Fibroblast of lung (primary cell): ENCODE measurements around the gene MAK. TPM values are rescaled to one million over a fixed set of nuclear protein-coding genes. Genes with fewer than 3 reads are reported as not detected.
"Not testable (repeated sequence)": the region's sequence is repeated elsewhere in the genome, so short reads cannot be mapped to it uniquely, and the experiment has no call there.

Source experiments
- DNase-seq, 2 donors: peaks; one replicate each; pipeline versions ENCODE4 v3.0.0 to v3.0.0-alpha.2; 2010; ENCODE audit warnings: low read depth in 2 of 2
- H2AFZ ChIP-seq: 2 replicates; pipeline ENCODE4 v1.5.1; 2012; ENCODE audit warnings: low read length, control low read depth, inconsistent platforms
- H3K27ac ChIP-seq: 2 replicates; pipeline ENCODE4 v1.5.1; 2011; ENCODE audit warnings: low read length, control low read depth; ENCODE audit not compliant: insufficient read depth
- H3K27me3 ChIP-seq: 2 replicates; pipeline ENCODE4 v1.5.1; 2011; ENCODE audit warnings: mild to moderate bottlenecking, low read length; ENCODE audit not compliant: control insufficient read depth, insufficient read depth
- H3K36me3 ChIP-seq: 2 replicates; pipeline ENCODE4 v1.5.1; 2011; ENCODE audit warnings: low read length; ENCODE audit not compliant: control insufficient read depth, insufficient read depth
- H3K4me1 ChIP-seq: 2 replicates; pipeline ENCODE4 v1.5.1; 2011; ENCODE audit warnings: low read length; ENCODE audit not compliant: control insufficient read depth, insufficient read depth; ENCODE audit errors: extremely low read depth
- H3K4me2 ChIP-seq: 2 replicates; pipeline ENCODE4 v1.5.1; 2011; ENCODE audit warnings: low read length, control low read depth; ENCODE audit not compliant: insufficient read depth; ENCODE audit errors: extremely low read depth
- H3K4me3 ChIP-seq, 4 experiments: fragments of 200-600 bp in 1 of 4; sonication (generic) in 1 of 4; replicated peaks in 1 of 4; 2 replicates each; pipeline ENCODE4 v1.5.1; 2011 to 2016; ENCODE audit warnings: low read length in 4 of 4, low read depth in 3 of 4, mild to moderate bottlenecking in 3 of 4, control low read depth in 2 of 4, inconsistent platforms in 1 of 4, mixed read lengths in 1 of 4; ENCODE audit not compliant: insufficient read depth in 1 of 4; ENCODE audit errors: control extremely low read depth in 1 of 4
- H3K79me2 ChIP-seq: 2 replicates; pipeline ENCODE4 v1.5.1; 2012; ENCODE audit warnings: mild to moderate bottlenecking, low read length, inconsistent platforms; ENCODE audit not compliant: control insufficient read depth, insufficient read depth
- H3K9ac ChIP-seq: 2 replicates; pipeline ENCODE4 v1.5.1; 2011; ENCODE audit warnings: mild to moderate bottlenecking, low read length, control low read depth; ENCODE audit not compliant: insufficient read depth
- H3K9me3 ChIP-seq: 2 replicates; pipeline ENCODE4 v1.5.1; 2012; ENCODE audit warnings: low read depth, low read length; ENCODE audit not compliant: control insufficient read depth, insufficient read depth
- H4K20me1 ChIP-seq: 2 replicates; pipeline ENCODE4 v1.5.1; 2011; ENCODE audit warnings: low read length; ENCODE audit not compliant: control insufficient read depth, insufficient read depth; ENCODE audit errors: extremely low read depth
- CTCF ChIP-seq, 2 donors: IDR thresholded peaks in 1 of 2; conservative IDR thresholded peaks in 1 of 2; 1 replicate in 1 of 2; 2 replicates in 1 of 2; pipeline ENCODE4 v1.5.1; 2011 to 2012; ENCODE audit warnings: low read length in 2 of 2, control low read depth in 1 of 2, inconsistent platforms in 1 of 2, low read depth in 1 of 2, mild to moderate bottlenecking in 1 of 2
- EZH2 ChIP-seq: IDR thresholded peaks from 2 replicates; pipeline ENCODE4 v1.5.1; 2012; ENCODE audit warnings: low read length, control low read depth, mild to moderate bottlenecking; ENCODE audit errors: missing control alignments
- polyA plus RNA-seq, 2 donors: library from polyadenylated mRNA; depleted of rRNA in 1 of 2; stranded (reverse) in 1 of 2; unstranded in 1 of 2; fragments of >200 nt; gene quantifications; 2 replicates each; pipeline ENCODE4 v1.2.1, GENCODE V29; 2011 to 2012; ENCODE audit warnings: missing spikeins in 1 of 2
- total RNA-seq: library from RNA; depleted of rRNA; stranded (reverse); fragments of >200 nt; gene quantifications from 2 replicates; pipeline ENCODE4 v1.2.1, GENCODE V29; 2014

MAK gene
- total and polyA plus RNA-seq, 2 donors (not counting 1 experiment from before 2014, with no cell fraction given): 0.01 TPM; not detected in 1

GRCh38 chr6:10745116-10745515 is 93.2 kb downstream of the MAK start:
- TF ChIP-seq CTCF (conservative IDR thresholded peaks at IDR 0.05 in 1 of 2, IDR thresholded peaks at IDR 0.05 in 1 of 2; ENCODE audit: low read depth in 1 of 2, low read length in 2 of 2) (no peak), EZH2 (no peak)
- Histone ChIP-seq H3K4me3 (no peak overlapping the region), H3K36me3 (no peaks in the 10 kb centered on the region), H3K79me2 (peaks cover 20% of the 10 kb centered on the region), H3K4me2 (no peak overlapping the region), H4K20me1 (no peaks in the 10 kb centered on the region), H3K9ac (no peak overlapping the region), H3K27me3 (no peaks in the 10 kb centered on the region), H2AFZ (no peak overlapping the region), H3K4me1 (no peaks in the 10 kb centered on the region), H3K9me3 (no peaks in the 10 kb centered on the region), H3K27ac (no peak overlapping the region)
- no peak for DNase-seq

GRCh38 chr6:10743515-10743914 is 94.8 kb downstream of the MAK start:
- TF ChIP-seq CTCF (conservative IDR thresholded peaks at IDR 0.05 in 1 of 2, IDR thresholded peaks at IDR 0.05 in 1 of 2; ENCODE audit: low read depth in 1 of 2, low read length in 2 of 2): no peak
- TF ChIP-seq EZH2: no peak
- no peak overlapping the region for H3K27ac ChIP-seq

GRCh38 chr6:10742251-10742650 is 96.1 kb downstream of the MAK start:
- Histone ChIP-seq H3K4me2 (no peak overlapping the region), H3K4me1 (no peaks in the 10 kb centered on the region), H4K20me1 (no peaks in the 10 kb centered on the region), H3K4me3 (no peak overlapping the region), H2AFZ (no peak overlapping the region), H3K79me2 (no peaks in the 10 kb centered on the region), H3K9me3 (no peaks in the 10 kb centered on the region), H3K27ac (no peak overlapping the region), H3K27me3 (no peaks in the 10 kb centered on the region), H3K36me3 (no peaks in the 10 kb centered on the region), H3K9ac (no peak overlapping the region)
- TF ChIP-seq CTCF (conservative IDR thresholded peaks at IDR 0.05 in 1 of 2, IDR thresholded peaks at IDR 0.05 in 1 of 2; ENCODE audit: low read depth in 1 of 2, low read length in 2 of 2): no peak
- no peak for TF ChIP-seq EZH2
- no peak for DNase-seq

More at GRCh38 chr6:10743515-10743914, 94.8 kb downstream of the MAK start:
- Histone ChIP-seq H3K9ac (no peak overlapping the region), H3K4me3 (no peak overlapping the region), H2AFZ (no peak overlapping the region), H4K20me1 (no peaks in the 10 kb centered on the region), H3K79me2 (peaks cover 7% of the 10 kb centered on the region), H3K27me3 (no peaks in the 10 kb centered on the region), H3K9me3 (no peaks in the 10 kb centered on the region), H3K4me1 (no peaks in the 10 kb centered on the region), H3K36me3 (no peaks in the 10 kb centered on the region), H3K4me2 (no peak overlapping the region)
- no peak for DNase-seq

GRCh38 chr6:10741643-10742042 is 96.7 kb downstream of the MAK start:
- H3K36me3 ChIP-seq, H3K4me3 ChIP-seq, H3K79me2 ChIP-seq, DNase-seq, H4K20me1 ChIP-seq, H2AFZ ChIP-seq, H3K27me3 ChIP-seq, H3K4me2 ChIP-seq, H3K4me1 ChIP-seq, H3K9me3 ChIP-seq, H3K27ac ChIP-seq, H3K9ac ChIP-seq: not testable (repeated sequence)
